GM12878 (cell line): ENCODE data around the gene SEPTIN10. TPM values are rescaled to one million over a fixed set of nuclear protein-coding genes. Genes with fewer than 3 reads are reported as not detected.

Experiments used
- ATAC-seq: fragments of 200-7000 bp; cut with Tn5 transposase; 3 replicates; pipeline ENCODE4 v1.9.1; 2020; ENCODE audit warnings: mild to moderate bottlenecking, moderate library complexity
- BruUV-seq: library from RNA; stranded (reverse); fragments of 400-500 nt; replicated peaks from 2 replicates; lab custom pipeline; 2021; lab: Mats Ljungman, UMichigan
- CTCF ChIA-PET: fragments of 300-600 bp; sonication (Branson Sonifier 250); formaldehyde crosslinking; extraction: SDS; loops from one replicate; lab custom pipeline; 2021; ENCODE audit warnings: inconsistent platforms; lab: Yijun Ruan, JAX
- POLR2A ChIA-PET: fragments of 350-600 bp; formaldehyde crosslinking; extraction: SDS; loops from one replicate; lab custom pipeline; 2021; ENCODE audit warnings: inconsistent platforms; lab: Charles Lee
- RAD21 ChIA-PET: fragments of 300-600 bp; sonication (Branson Sonifier 250); formaldehyde crosslinking; loops from one replicate; lab custom pipeline; 2023; ENCODE audit warnings: antibody characterized with exemption; ENCODE audit not compliant: unreplicated experiment; lab: Charles Lee
- SMC1A ChIA-PET: fragments of 300-600 bp; sonication (Branson Sonifier 250); formaldehyde crosslinking; loops from one replicate; lab custom pipeline; 2023; ENCODE audit not compliant: unreplicated experiment, uncharacterized antibody; lab: Charles Lee
- DNase-seq: peaks from one replicate; pipeline ENCODE4 v3.0.0-alpha.2; 2011; ENCODE audit warnings: low read depth, low spot score
- FAIRE-seq: peaks from 3 replicates; lab custom pipeline; 2011; peaks lifted over from hg19 to GRCh38; lab: Jason Lieb, UNC
- H2AFZ ChIP-seq: 2 replicates; pipeline ENCODE4 v1.6.0; 2011; ENCODE audit warnings: low read depth, low read length, control low read depth; ENCODE audit not compliant: control insufficient read depth
- H3K27ac ChIP-seq: 2 replicates; pipeline ENCODE4 v1.5.1; 2011; ENCODE audit warnings: control low read depth; ENCODE audit not compliant: control insufficient read depth, insufficient read depth
- H3K27me3 ChIP-seq, 2 experiments: replicated peaks in 1 of 2; 2 replicates each; pipeline versions ENCODE4 v1.6.0 to v1.6.1; 2011; ENCODE audit warnings: low read length in 1 of 2; ENCODE audit not compliant: control insufficient read depth in 2 of 2, insufficient read depth in 2 of 2
- H3K36me3 ChIP-seq, 2 experiments: 2 replicates each; pipeline ENCODE4 v1.5.1; 2011; ENCODE audit warnings: low read length in 1 of 2; ENCODE audit not compliant: control insufficient read depth in 2 of 2, insufficient read depth in 2 of 2
- H3K4me1 ChIP-seq: 2 replicates; pipeline ENCODE4 v1.6.1; 2011; ENCODE audit warnings: mild to moderate bottlenecking, low read length, moderate library complexity, mixed read lengths; ENCODE audit not compliant: control insufficient read depth, insufficient read depth
- H3K4me2 ChIP-seq: 2 replicates; pipeline ENCODE4 v1.6.0; 2011; ENCODE audit warnings: control low read depth; ENCODE audit not compliant: control insufficient read depth, insufficient read depth
- H3K4me3 ChIP-seq: fragments of 200-600 bp; sonication (generic); 2 replicates; pipeline ENCODE4 v1.5.1; 2016
- H3K79me2 ChIP-seq: 2 replicates; pipeline ENCODE4 v1.6.0; 2011; ENCODE audit warnings: low read length; ENCODE audit not compliant: control insufficient read depth, insufficient read depth
- H3K9ac ChIP-seq: 2 replicates; pipeline ENCODE4 v1.8.0; 2011; ENCODE audit warnings: low read length, control low read depth, mixed read lengths; ENCODE audit not compliant: control insufficient read depth, insufficient read depth
- H3K9me3 ChIP-seq: replicated peaks from 3 replicates; pipeline ENCODE4 v1.5.1; 2011; ENCODE audit warnings: mild to moderate bottlenecking, low read length; ENCODE audit not compliant: control insufficient read depth, insufficient read depth
- H4K20me1 ChIP-seq: 2 replicates; pipeline ENCODE4 v1.6.0; 2011; ENCODE audit not compliant: control insufficient read depth, insufficient read depth
- CHD4 ChIP-seq: fragments of 200-600 bp; sonication (generic); IDR thresholded peaks from 2 replicates; pipeline ENCODE4 v1.6.1; 2016; ENCODE audit warnings: mild to moderate bottlenecking
- FOXM1 ChIP-seq: IDR thresholded peaks from 2 replicates; pipeline ENCODE4 v1.6.1; 2012; ENCODE audit warnings: low read depth, mild to moderate bottlenecking, inconsistent platforms, low read length, moderate library complexity
- HDAC2 ChIP-seq: fragments of 200-600 bp; sonication (generic); IDR thresholded peaks from 2 replicates; pipeline ENCODE4 v1.6.1; 2017
- REST ChIP-seq: IDR thresholded peaks from 2 replicates; pipeline ENCODE4 v1.6.1; 2012; ENCODE audit warnings: mild to moderate bottlenecking, low read depth, low read length
- RUNX3 ChIP-seq: IDR thresholded peaks from 2 replicates; pipeline ENCODE4 v1.6.1; 2012; ENCODE audit warnings: low read length, inconsistent platforms
- SKIL ChIP-seq: fragments of 450-650 bp; IDR thresholded peaks from 2 replicates; pipeline ENCODE4 v1.6.1; 2017; ENCODE audit warnings: mild to moderate bottlenecking, low read depth, inconsistent platforms; ENCODE audit not compliant: poor library complexity, severe bottlenecking
- SPI1 ChIP-seq: IDR thresholded peaks from 2 replicates; pipeline ENCODE4 v1.6.1; 2011; ENCODE audit warnings: low read depth, mild to moderate bottlenecking, low read length, moderate library complexity, borderline replicate concordance; ENCODE audit not compliant: insufficient read depth
- SREBF2 ChIP-seq: IDR thresholded peaks from 2 replicates; pipeline ENCODE4 v1.6.1; 2012; ENCODE audit warnings: mild to moderate bottlenecking, low read length
- SUPT20H ChIP-seq: IDR thresholded peaks from 2 replicates; pipeline ENCODE4 v1.6.1; 2011; ENCODE audit warnings: low read depth, mild to moderate bottlenecking, low read length, moderate library complexity, borderline replicate concordance; ENCODE audit not compliant: control insufficient read depth
- TCF12 ChIP-seq: IDR thresholded peaks from 2 replicates; pipeline ENCODE4 v1.6.1; 2011; ENCODE audit warnings: low read depth, mild to moderate bottlenecking, low read length
- WGBS: methylation state at CpG from one replicate; pipeline ENCODE4 v1.1.6; 2016; ENCODE audit warnings: low lambda C conversion rate; ENCODE audit not compliant: insufficient replicate concordance, insufficient coverage; ENCODE audit errors: missing lambda C conversion rate; 5-methylcytosine and 5-hydroxymethylcytosine counted together
- in situ Hi-C: fragments of 300-500 bp; cut with MboI; formaldehyde crosslinking; loops from 9 replicates; pipeline ENCODE4 v1.14.3; 2018; ENCODE audit warnings: mixed read lengths
- intact Hi-C: fragments of 100-400 bp; cut with micrococcal nuclease; formaldehyde crosslinking; loops from one replicate; pipeline ENCODE4 v1.14.2; 2022; ENCODE audit not compliant: unreplicated experiment
- polyA plus RNA-seq, 11 experiments: library from polyadenylated mRNA; depleted of rRNA in 4 of 11; unstranded in 6 of 11; stranded (reverse) in 5 of 11; fragments of >200 nt; fragmentation: Nextera tagmentation in 4 of 11; fragmentation: Illumina TruSeq in 1 of 11; extraction: Ambion mirVana in 4 of 11; extraction: Trizol in 1 of 11; gene quantifications; 1 replicate in 1 of 11; 2 replicates in 10 of 11; pipeline versions ENCODE4 v1.2.1 to v1.2.3, GENCODE V29; 2011 to 2016; ENCODE audit warnings: inconsistent platforms in 2 of 11, missing spikeins in 2 of 11, low read depth in 1 of 11
- total RNA-seq, 4 experiments: library from RNA; depleted of rRNA in 3 of 4; stranded (reverse); fragments of >200 nt in 3 of 4; fragmentation: Illumina TruSeq in 1 of 4; extraction: Trizol in 1 of 4; gene quantifications; 2 replicates each; pipeline versions ENCODE4 v1.2.1 to v1.2.3, GENCODE V29; 2013 to 2021
- TF ChIP-seq, protein P1 (sequence below): fragments of 450-650 bp; IDR thresholded peaks from 2 replicates; pipeline ENCODE4 v1.6.1; 2018; ENCODE audit warnings: mild to moderate bottlenecking, low read depth, moderate library complexity; ENCODE audit not compliant: partially characterized antibody
- TF ChIP-seq, protein P2 (sequence below): IDR thresholded peaks from 2 replicates; pipeline ENCODE4 v1.6.1; 2012; ENCODE audit warnings: low read length, inconsistent platforms

Gene SEPTIN10
- total and polyA plus RNA-seq, 10 of the 15 experiments (the other 5 are each of a cell fraction or from before 2014, with no cell fraction given): 20.2 to 132 (median 62.7) TPM

DNA sequence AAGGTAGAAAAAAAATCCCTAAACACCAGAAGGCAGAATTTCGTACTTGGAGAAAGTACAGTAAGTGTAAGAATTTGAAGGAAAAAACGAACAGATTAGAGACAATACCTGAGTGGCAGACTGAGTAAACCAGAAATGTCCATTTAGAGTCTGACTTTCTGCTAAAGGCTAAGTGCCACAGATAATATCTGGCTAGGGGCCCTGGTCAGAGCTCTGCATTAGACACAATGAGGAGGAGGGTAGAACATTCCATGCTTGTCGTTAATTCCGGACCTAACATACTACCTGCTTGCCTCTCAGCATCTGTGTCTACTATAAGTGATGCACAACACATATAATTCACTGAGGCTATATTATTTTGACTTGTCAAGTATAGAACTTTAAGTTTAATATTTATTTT is 18.1 kb downstream of the SEPTIN10 start (continued):
- TF ChIP-seq, protein P1, sequence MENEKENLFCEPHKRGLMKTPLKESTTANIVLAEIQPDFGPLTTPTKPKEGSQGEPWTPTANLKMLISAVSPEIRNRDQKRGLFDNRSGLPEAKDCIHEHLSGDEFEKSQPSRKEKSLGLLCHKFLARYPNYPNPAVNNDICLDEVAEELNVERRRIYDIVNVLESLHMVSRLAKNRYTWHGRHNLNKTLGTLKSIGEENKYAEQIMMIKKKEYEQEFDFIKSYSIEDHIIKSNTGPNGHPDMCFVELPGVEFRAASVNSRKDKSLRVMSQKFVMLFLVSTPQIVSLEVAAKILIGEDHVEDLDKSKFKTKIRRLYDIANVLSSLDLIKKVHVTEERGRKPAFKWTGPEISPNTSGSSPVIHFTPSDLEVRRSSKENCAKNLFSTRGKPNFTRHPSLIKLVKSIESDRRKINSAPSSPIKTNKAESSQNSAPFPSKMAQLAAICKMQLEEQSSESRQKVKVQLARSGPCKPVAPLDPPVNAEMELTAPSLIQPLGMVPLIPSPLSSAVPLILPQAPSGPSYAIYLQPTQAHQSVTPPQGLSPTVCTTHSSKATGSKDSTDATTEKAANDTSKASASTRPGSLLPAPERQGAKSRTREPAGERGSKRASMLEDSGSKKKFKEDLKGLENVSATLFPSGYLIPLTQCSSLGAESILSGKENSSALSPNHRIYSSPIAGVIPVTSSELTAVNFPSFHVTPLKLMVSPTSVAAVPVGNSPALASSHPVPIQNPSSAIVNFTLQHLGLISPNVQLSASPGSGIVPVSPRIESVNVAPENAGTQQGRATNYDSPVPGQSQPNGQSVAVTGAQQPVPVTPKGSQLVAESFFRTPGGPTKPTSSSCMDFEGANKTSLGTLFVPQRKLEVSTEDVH: no peak
- TF ChIP-seq TCF12 (no peak), HDAC2 (no peak), SUPT20H (no peak), FOXM1 (no peak), RUNX3 (no peak), SPI1 (no peak)

- Histone ChIP-seq H2AFZ (no peak overlapping the region), H3K79me2 (peaks cover 28% of the 10 kb centered on the region), H3K9me3 (no peaks in the 10 kb centered on the region; the same call in 2 of the 3 replicates), H3K27me3 (no peaks in the 10 kb centered on the region), H3K27ac (no peak overlapping the region), H3K4me1 (peaks cover 16% of the 10 kb centered on the region), H3K36me3 (no peaks in the 10 kb centered on the region; a peak in 2 of 4 replicates), H3K9ac (no peak overlapping the region), H3K4me3 (no peak overlapping the region), H4K20me1 (no peaks in the 10 kb centered on the region), H3K4me2 (no peak overlapping the region)
- intact Hi-C loops (no loop called here), in situ Hi-C loops (no loop called here)
- DNase-seq (no peak), FAIRE-seq (no peak), ATAC-seq (no peak)
- ChIA-PET POLR2A (no interaction called here), RAD21 (no interaction called here), SMC1A (interaction anchor here (2.0 to 6.4 kb wide), 2 partner anchors 12 to 48 kb away, joined by 5 to 74 read pairs; no protein-coding TSS in a partner anchor), CTCF (interaction anchor here (0.7 to 1.4 kb wide), 2 partner anchors 8 to 46 kb away, joined by 3 to 6 read pairs; no protein-coding TSS in a partner anchor)
- no TSS peak for BruUV-seq
- WGBS: 79% methylated on average over 16 of the region's 16 CpGs
- TF ChIP-seq CHD4: no peak
- TF ChIP-seq SKIL: no peak
- TF ChIP-seq, protein P2, sequence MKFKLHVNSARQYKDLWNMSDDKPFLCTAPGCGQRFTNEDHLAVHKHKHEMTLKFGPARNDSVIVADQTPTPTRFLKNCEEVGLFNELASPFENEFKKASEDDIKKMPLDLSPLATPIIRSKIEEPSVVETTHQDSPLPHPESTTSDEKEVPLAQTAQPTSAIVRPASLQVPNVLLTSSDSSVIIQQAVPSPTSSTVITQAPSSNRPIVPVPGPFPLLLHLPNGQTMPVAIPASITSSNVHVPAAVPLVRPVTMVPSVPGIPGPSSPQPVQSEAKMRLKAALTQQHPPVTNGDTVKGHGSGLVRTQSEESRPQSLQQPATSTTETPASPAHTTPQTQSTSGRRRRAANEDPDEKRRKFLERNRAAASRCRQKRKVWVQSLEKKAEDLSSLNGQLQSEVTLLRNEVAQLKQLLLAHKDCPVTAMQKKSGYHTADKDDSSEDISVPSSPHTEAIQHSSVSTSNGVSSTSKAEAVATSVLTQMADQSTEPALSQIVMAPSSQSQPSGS: no peak
- no peak for TF ChIP-seq REST
- TF ChIP-seq SREBF2: no peak
Measured at GRCh38 chr2:109594246-109594885, 19.4 kb downstream of the SEPTIN10 start.
